ENCODE data around the gene SLC22A23. TPM values are rescaled to one million over a fixed set of nuclear protein-coding genes. Genes with fewer than 3 reads are reported as not detected.

Gene SLC22A23
- total and polyA plus RNA-seq, 2 of the 4 experiments (the other 2 are of a cell fraction), result 0.72 to 1.6 TPM

GRCh38 chr6:3499603-3500002 lies 42.8 kb upstream of the SLC22A23 start:
- no peak overlapping the region for H3K4me3 ChIP-seq (ENCODE audit: insufficient read depth, low read depth, low read length)
- H2BK5ac ChIP-seq (ENCODE audit: low read depth, low read length, poor library complexity, severe bottlenecking), result no peak overlapping the region
- no peak overlapping the region for H2BK20ac ChIP-seq (ENCODE audit: low read depth, low read length)
- H3K9ac ChIP-seq (ENCODE audit: low read depth, low read length), result no peak overlapping the region
- no peaks in the 10 kb centered on the region for H3K9me1 ChIP-seq (ENCODE audit: insufficient read depth, low read length)
- no CpG with 5 or more reads among the region's 1 CpG for WGBS, 2 experiments (ENCODE audit: extremely low coverage in 2 of 2, insufficient read length in 1 of 2)
- no peak overlapping the region for H3K27ac ChIP-seq (ENCODE audit: insufficient read depth, low read length)
- no peak for ATAC-seq (ENCODE audit: low read depth)
- H2AK5ac ChIP-seq (ENCODE audit: low read depth, low read length), result no peak overlapping the region
- H3K36me3 ChIP-seq (ENCODE audit: control insufficient read depth, insufficient read depth, low read length), result no peaks in the 10 kb centered on the region
- no peak overlapping the region for H3K4me2 ChIP-seq (ENCODE audit: low read depth, low read length)
- TF ChIP-seq POLR2A (IDR thresholded peaks at IDR 0.05; ENCODE audit: low read depth, low read length) (no peak), FOS (IDR thresholded peaks at IDR 0.05; ENCODE audit: low read depth, low read length) (no peak), BHLHE40 (IDR thresholded peaks at IDR 0.05; ENCODE audit: low read depth, low read length) (no peak), ELK1 (IDR thresholded peaks at IDR 0.05; ENCODE audit: borderline replicate concordance, low read depth, low read length) (no peak), CEBPB (IDR thresholded peaks at IDR 0.05; ENCODE audit: low read depth, low read length) (no peak), USF2 (IDR thresholded peaks at IDR 0.05; ENCODE audit: low read depth, low read length) (no peak), RAD21 (IDR thresholded peaks at IDR 0.05; ENCODE audit: low read length) (no peak), CHD1 (IDR thresholded peaks at IDR 0.05; ENCODE audit: low read depth, low read length) (no peak), MAZ (IDR thresholded peaks at IDR 0.05; ENCODE audit: borderline replicate concordance, low read depth, low read length) (no peak), MAFK (IDR thresholded peaks at IDR 0.05; ENCODE audit: low read depth, low read length) (no peak), RFX5 (IDR thresholded peaks at IDR 0.05; ENCODE audit: low read depth, low read length) (no peak), NFE2L2 (IDR thresholded peaks at IDR 0.05; ENCODE audit: low read depth, low read length) (no peak), CTCF (conservative IDR thresholded peaks at IDR 0.05; ENCODE audit: low read depth, low read length) (no peak), RCOR1 (IDR thresholded peaks at IDR 0.05; ENCODE audit: insufficient replicate concordance, low read length) (no peak), MXI1 (IDR thresholded peaks at IDR 0.05; ENCODE audit: borderline replicate concordance, low read depth, low read length) (no peak), SMC3 (IDR thresholded peaks at IDR 0.05; ENCODE audit: low read depth, low read length) (no peak)
- no peak overlapping the region for H4K5ac ChIP-seq (ENCODE audit: low read depth, low read length)
- no TSS peak for BruUV-seq (replicated peaks)
- no peak overlapping the region for H3K23ac ChIP-seq (ENCODE audit: low read depth, low read length)
- POLR2A ChIA-PET (ENCODE audit: unreplicated experiment), result no interaction called here
- H3K14ac ChIP-seq (replicated peaks; ENCODE audit: low read depth, low read length), result no peak overlapping the region
- no peak overlapping the region for H3K4ac ChIP-seq (ENCODE audit: low read depth, low read length)
- no peaks in the 10 kb centered on the region for H4K20me1 ChIP-seq (ENCODE audit: insufficient read depth, low read length)
- no peaks in the 10 kb centered on the region for H3K79me1 ChIP-seq (ENCODE audit: low read depth in 1 of 2, low read length in 2 of 2)
- intact Hi-C loops (cut with micrococcal nuclease) (no loop called here), in situ Hi-C loops (cut with MboI; ENCODE audit: low sequenced_read_pairs) (no loop called here), dilution Hi-C loops (cut with HindIII; ENCODE audit: low sequenced_read_pairs, unreplicated experiment) (no loop called here)
- no peak overlapping the region for H3K18ac ChIP-seq (ENCODE audit: low read depth, low read length)
- no peak overlapping the region for H4K91ac ChIP-seq (ENCODE audit: insufficient read depth, low read depth, low read length)
- no peak overlapping the region for H2AFZ ChIP-seq (replicated peaks; ENCODE audit: low read length, poor library complexity)
- H2AK9ac ChIP-seq (replicated peaks; ENCODE audit: low read depth, low read length, poor library complexity), result no peak overlapping the region
- no peak for DNase-seq
- H4K8ac ChIP-seq (ENCODE audit: low read depth in 2 of 2, low read length in 2 of 2), result no peak overlapping the region
- no peak overlapping the region for H2BK15ac ChIP-seq (ENCODE audit: low read depth, low read length)
- CTCF ChIA-PET, result no interaction called here
- no peak overlapping the region for H3K56ac ChIP-seq (ENCODE audit: extremely low read depth, insufficient read depth, low read length)
- peaks cover 44% of the 10 kb centered on the region for H3K27me3 ChIP-seq (ENCODE audit: control insufficient read depth, insufficient read depth, low read length)
- H2BK120ac ChIP-seq (ENCODE audit: low read depth, low read length), result no peak overlapping the region
- H3K4me1 ChIP-seq (ENCODE audit: control insufficient read depth, insufficient read depth, low read length), result peaks cover 5% of the 10 kb centered on the region; the same call in 1 of the 2 replicates
- H3K9me3 ChIP-seq (ENCODE audit: control insufficient read depth, insufficient read depth, low read length), result peaks cover 6% of the 10 kb centered on the region
